HepG2 (cell line): ENCODE data around the gene LSS. TPM values are rescaled to one million over a fixed set of nuclear protein-coding genes. Genes with fewer than 3 reads are reported as not detected.

ENCODE experiments used
- CC2D1A ChIP-seq: sonication (generic); formaldehyde crosslinking; IDR thresholded peaks from 2 replicates; pipeline ENCODE4 v1.8.1; 2023; ENCODE audit warnings: mild to moderate bottlenecking, missing genetic modification reagents
- ELF1 ChIP-seq: sonication (generic); formaldehyde crosslinking; IDR thresholded peaks from 2 replicates; pipeline ENCODE4 v1.4.0; 2020; ENCODE audit warnings: missing genetic modification reagents
- ELF3 ChIP-seq: IDR thresholded peaks from 2 replicates; pipeline ENCODE4 v1.6.1; 2016; ENCODE audit warnings: missing genetic modification reagents, missing compliant biosample characterization
- ESRRA ChIP-seq: sonication (generic); formaldehyde crosslinking; IDR thresholded peaks from 2 replicates; pipeline ENCODE4 v1.5.1; 2020; ENCODE audit warnings: mild to moderate bottlenecking, low read depth, missing genetic modification reagents
- KAT8 ChIP-seq: IDR thresholded peaks from 2 replicates; pipeline ENCODE4 v1.6.1; 2016; ENCODE audit warnings: missing genetic modification reagents, missing compliant biosample characterization
- KLF6 ChIP-seq: IDR thresholded peaks from 2 replicates; pipeline ENCODE4 v1.8.0; 2016; ENCODE audit warnings: missing biosample characterization, missing genetic modification reagents
- KMT2B ChIP-seq: IDR thresholded peaks from 2 replicates; pipeline ENCODE4 v1.6.1; 2016; ENCODE audit warnings: missing genetic modification reagents, missing compliant biosample characterization
- MAX ChIP-seq: IDR thresholded peaks from 2 replicates; pipeline ENCODE4 v1.6.1; 2012; ENCODE audit warnings: inconsistent platforms
- NFATC3 ChIP-seq: sonication (generic); formaldehyde crosslinking; IDR thresholded peaks from 2 replicates; pipeline ENCODE4 v1.5.1; 2020; ENCODE audit warnings: mild to moderate bottlenecking, missing genetic modification reagents
- RBM39 ChIP-seq: fragments of 200-400 bp; formaldehyde crosslinking; IDR thresholded peaks from one replicate; pipeline ENCODE4 v1.6.1; 2018; ENCODE audit warnings: antibody characterized with exemption, mild to moderate bottlenecking, low read depth, low read length; ENCODE audit not compliant: poor library complexity, severe bottlenecking
- RFX3 ChIP-seq: IDR thresholded peaks from 2 replicates; pipeline ENCODE4 v1.6.1; 2016; ENCODE audit warnings: missing biosample characterization, missing genetic modification reagents
- RFX5 ChIP-seq: IDR thresholded peaks from 2 replicates; pipeline ENCODE4 v1.6.1; 2011; ENCODE audit warnings: low read depth, low read length, improper control_type of control experiment
- SMARCC2 ChIP-seq: fragments of 450-650 bp; IDR thresholded peaks from 2 replicates; pipeline ENCODE4 v1.6.1; 2017; ENCODE audit warnings: antibody characterized with exemption, mild to moderate bottlenecking
- TBX3 ChIP-seq: fragments of 450-650 bp; IDR thresholded peaks from 2 replicates; pipeline ENCODE4 v1.6.1; 2017; ENCODE audit warnings: antibody characterized with exemption, mild to moderate bottlenecking, inconsistent platforms, borderline replicate concordance
- TOE1 ChIP-seq: sonication (generic); formaldehyde crosslinking; IDR thresholded peaks from 2 replicates; pipeline ENCODE4 v1.4.0; 2020; ENCODE audit warnings: mild to moderate bottlenecking, missing genetic modification reagents
- ZFP36 ChIP-seq: fragments of 150-350 bp; IDR thresholded peaks from 2 replicates; pipeline ENCODE4 v1.6.1; 2018; ENCODE audit warnings: borderline replicate concordance, low read length, low read depth; ENCODE audit not compliant: partially characterized antibody
- ZFP36L2 ChIP-seq: sonication (generic); formaldehyde crosslinking; IDR thresholded peaks from 2 replicates; pipeline ENCODE4 v1.4.0; 2020; ENCODE audit warnings: missing genetic modification reagents
- ZFP82 ChIP-seq: sonication (generic); formaldehyde crosslinking; IDR thresholded peaks from 2 replicates; pipeline ENCODE4 v1.5.1; 2020; ENCODE audit warnings: mild to moderate bottlenecking, missing genetic modification reagents, borderline replicate concordance
- ZFP90 ChIP-seq: sonication (generic); formaldehyde crosslinking; IDR thresholded peaks from 2 replicates; pipeline ENCODE4 v1.8.0; 2022; ENCODE audit warnings: missing genetic modification reagents, mild to moderate bottlenecking, inconsistent platforms, borderline replicate concordance
- ZNF101 ChIP-seq: sonication (generic); formaldehyde crosslinking; IDR thresholded peaks from 2 replicates; pipeline ENCODE4 v1.4.0; 2020; ENCODE audit warnings: mild to moderate bottlenecking, low read depth, missing genetic modification reagents, borderline replicate concordance
- ZNF160 ChIP-seq: sonication (generic); formaldehyde crosslinking; IDR thresholded peaks from 2 replicates; pipeline ENCODE4 v1.8.0; 2022; ENCODE audit warnings: mild to moderate bottlenecking, inconsistent platforms, missing genetic modification reagents
- ZNF251 ChIP-seq: sonication (generic); formaldehyde crosslinking; IDR thresholded peaks from 2 replicates; pipeline ENCODE4 v1.9.0; 2021; ENCODE audit warnings: mild to moderate bottlenecking, missing genetic modification reagents
- ZNF468 ChIP-seq: sonication (generic); formaldehyde crosslinking; IDR thresholded peaks from 2 replicates; pipeline ENCODE4 v1.8.0; 2022; ENCODE audit warnings: mild to moderate bottlenecking, moderate library complexity, missing genetic modification reagents
- ZNF510 ChIP-seq: sonication (generic); formaldehyde crosslinking; IDR thresholded peaks from 2 replicates; pipeline ENCODE4 v1.4.0; 2020; ENCODE audit warnings: low read depth, mild to moderate bottlenecking, missing genetic modification reagents
- ZNF552 ChIP-seq: sonication (generic); formaldehyde crosslinking; IDR thresholded peaks from 2 replicates; pipeline ENCODE4 v1.9.0; 2022; ENCODE audit warnings: missing genetic modification reagents, mild to moderate bottlenecking, borderline replicate concordance
- ZNF720 ChIP-seq: sonication (generic); formaldehyde crosslinking; IDR thresholded peaks from 2 replicates; pipeline ENCODE4 v1.4.0; 2020; ENCODE audit warnings: missing genetic modification reagents
- ZSCAN21 ChIP-seq: sonication (generic); formaldehyde crosslinking; IDR thresholded peaks from 2 replicates; pipeline ENCODE4 v1.8.0; 2022; ENCODE audit warnings: mild to moderate bottlenecking, missing genetic modification reagents, moderate library complexity, borderline replicate concordance
- polyA plus RNA-seq, 8 experiments: library from polyadenylated mRNA; depleted of rRNA in 3 of 8; stranded (reverse) in 7 of 8; unstranded in 1 of 8; fragments of >200 nt; fragmentation: Illumina TruSeq in 4 of 8; extraction: Trizol in 4 of 8; gene quantifications; 2 replicates each; pipeline versions ENCODE4 v1.2.1 to v1.2.3, GENCODE V29; 2011 to 2016; ENCODE audit warnings: low read depth in 4 of 8, missing spikeins in 1 of 8, mixed read lengths in 1 of 8; ENCODE audit not compliant: insufficient read depth in 1 of 8
- total RNA-seq, 5 experiments: library from RNA; depleted of rRNA; stranded (reverse); fragments of >200 nt; fragmentation: Illumina TruSeq; extraction: Trizol; gene quantifications; 2 replicates each; pipeline ENCODE4 v1.2.3, GENCODE V29; 2016; ENCODE audit warnings: low read depth in 1 of 5
- TF ChIP-seq, protein P1 (sequence below): sonication (generic); formaldehyde crosslinking; IDR thresholded peaks from 2 replicates; pipeline ENCODE4 v1.4.0; 2020; ENCODE audit warnings: mild to moderate bottlenecking, missing genetic modification reagents

LSS gene
- total and polyA plus RNA-seq, 2 of the 13 experiments (the other 11 are each of a cell fraction or from before 2014, with no cell fraction given) = 72.6 to 113 TPM

GRCh38 chr21:46153247-46154154 is 75.1 kb downstream of the LSS start (continued):
- no peak for TF ChIP-seq ESRRA (CRISPR knock-in tag)
- TF ChIP-seq TOE1 (CRISPR knock-in tag) = no peak
- TF ChIP-seq RFX5 = no peak
- peak; percentile 59 for TF ChIP-seq RBM39
- no peak for TF ChIP-seq SMARCC2
- TF ChIP-seq ZFP90 (CRISPR knock-in tag) = 0 out of 2 replicates have a peak, but pooled peaks have one; percentile 24
- TF ChIP-seq ZNF552 (CRISPR knock-in tag) = no peak
- TF ChIP-seq KAT8 (CRISPR knock-in tag) = peak; percentile 45; the same call in 1 of the 2 replicates
- no peak for TF ChIP-seq ZNF101 (CRISPR knock-in tag)
- TF ChIP-seq, protein P1, sequence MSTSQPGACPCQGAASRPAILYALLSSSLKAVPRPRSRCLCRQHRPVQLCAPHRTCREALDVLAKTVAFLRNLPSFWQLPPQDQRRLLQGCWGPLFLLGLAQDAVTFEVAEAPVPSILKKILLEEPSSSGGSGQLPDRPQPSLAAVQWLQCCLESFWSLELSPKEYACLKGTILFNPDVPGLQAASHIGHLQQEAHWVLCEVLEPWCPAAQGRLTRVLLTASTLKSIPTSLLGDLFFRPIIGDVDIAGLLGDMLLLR = no peak
- TF ChIP-seq ZSCAN21 = no peak
- no peak for TF ChIP-seq ZFP36L2 (CRISPR knock-in tag)
- TF ChIP-seq ZFP82 (CRISPR knock-in tag) = no peak
- TF ChIP-seq KLF6 (CRISPR knock-in tag) = no peak
- no peak for TF ChIP-seq ELF1
- TF ChIP-seq ZNF160 (CRISPR knock-in tag) = no peak
- TF ChIP-seq ZNF510 = no peak
- no peak for TF ChIP-seq RFX3 (CRISPR knock-in tag)
- peak; percentile 21; the same call in 1 of the 2 replicates for TF ChIP-seq KMT2B
- no peak for TF ChIP-seq ELF3
- TF ChIP-seq ZNF720 = no peak
- no peak for TF ChIP-seq ZNF251 (CRISPR knock-in tag)
- TF ChIP-seq ZNF468 (CRISPR knock-in tag) = no peak
- TF ChIP-seq MAX = no peak
- 0 out of 2 replicates have a peak, but pooled peaks have one; percentile 22 for TF ChIP-seq CC2D1A
- TF ChIP-seq ZFP36 = no peak
- TF ChIP-seq TBX3 = peak; percentile 66; the same call in 1 of the 2 replicates
- no peak for TF ChIP-seq NFATC3 (CRISPR knock-in tag)
